Hematopoietic multipotent progenitor cell treated with erythropoietin and hydrocortisone succinate and interleukin-3 and kit ligand, for 17 days (in vitro differentiated cells): Measurements from ENCODE around the gene SEPTIN10.
"Not testable (repeated sequence)": the region's sequence is repeated elsewhere in the genome, so short reads cannot be mapped to it uniquely, and the experiment has no call there.

Experiments
- DNase-seq: peaks from one replicate; pipeline ENCODE4 v3.0.0-alpha.2; 2015; ENCODE audit warnings: low spot score

Gene SEPTIN10

DNA sequence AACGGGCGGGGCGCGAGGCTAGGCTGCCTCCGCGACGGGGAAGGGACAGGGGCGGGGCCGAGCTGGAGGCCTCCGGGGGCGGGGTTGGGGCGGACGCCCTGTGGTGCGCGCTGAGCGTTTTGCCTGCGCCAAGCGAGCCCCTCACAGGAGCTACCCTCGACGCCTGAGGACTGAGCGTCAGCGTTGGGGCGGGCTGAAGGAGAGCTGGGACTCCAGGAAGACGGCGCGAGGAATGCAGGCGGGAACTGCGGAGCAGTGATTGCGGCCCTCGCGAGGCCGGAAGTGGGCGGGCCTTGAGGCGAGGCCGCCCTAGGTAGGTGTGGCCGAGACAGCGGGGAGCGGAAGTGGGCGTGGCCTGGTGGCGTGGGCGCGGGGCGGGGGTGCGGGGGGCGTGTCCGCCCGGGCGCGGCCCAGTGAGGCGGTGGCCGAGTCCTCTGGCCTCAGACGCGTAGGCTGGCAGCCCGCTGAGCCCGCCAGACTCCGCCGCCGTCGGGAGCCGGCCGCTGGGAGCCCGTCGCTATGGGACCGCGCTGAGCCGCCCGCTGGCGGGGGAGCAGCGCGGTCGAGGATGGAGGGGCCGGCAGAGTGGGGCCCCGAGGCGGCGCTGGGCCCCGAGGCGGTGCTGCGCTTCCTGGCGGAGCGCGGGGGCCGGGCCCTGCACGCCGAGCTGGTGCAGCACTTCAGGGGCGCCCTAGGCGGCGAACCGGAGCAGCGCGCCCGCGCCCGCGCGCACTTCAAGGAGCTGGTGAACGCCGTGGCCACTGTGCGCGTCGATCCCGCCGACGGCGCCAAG, at the start of gene SEPTIN10, which contains the start of gene SOWAHC:
TSS of gene SEPTIN10 (minus strand) at position 45 of the 793 bp plus-strand sequence. CDS start 139 bp downstream, outside the sequence.
TSS of gene SOWAHC (plus strand) at position 443 of the 793 bp plus-strand sequence. CDS start at position 569, 126 bp downstream.
- peak; percentile 66 for DNase-seq

- DNase-seq: no peak
Measured at GRCh38 chr2:109662889-109663288, 49.1 kb upstream of the SEPTIN10 start.

DNA sequence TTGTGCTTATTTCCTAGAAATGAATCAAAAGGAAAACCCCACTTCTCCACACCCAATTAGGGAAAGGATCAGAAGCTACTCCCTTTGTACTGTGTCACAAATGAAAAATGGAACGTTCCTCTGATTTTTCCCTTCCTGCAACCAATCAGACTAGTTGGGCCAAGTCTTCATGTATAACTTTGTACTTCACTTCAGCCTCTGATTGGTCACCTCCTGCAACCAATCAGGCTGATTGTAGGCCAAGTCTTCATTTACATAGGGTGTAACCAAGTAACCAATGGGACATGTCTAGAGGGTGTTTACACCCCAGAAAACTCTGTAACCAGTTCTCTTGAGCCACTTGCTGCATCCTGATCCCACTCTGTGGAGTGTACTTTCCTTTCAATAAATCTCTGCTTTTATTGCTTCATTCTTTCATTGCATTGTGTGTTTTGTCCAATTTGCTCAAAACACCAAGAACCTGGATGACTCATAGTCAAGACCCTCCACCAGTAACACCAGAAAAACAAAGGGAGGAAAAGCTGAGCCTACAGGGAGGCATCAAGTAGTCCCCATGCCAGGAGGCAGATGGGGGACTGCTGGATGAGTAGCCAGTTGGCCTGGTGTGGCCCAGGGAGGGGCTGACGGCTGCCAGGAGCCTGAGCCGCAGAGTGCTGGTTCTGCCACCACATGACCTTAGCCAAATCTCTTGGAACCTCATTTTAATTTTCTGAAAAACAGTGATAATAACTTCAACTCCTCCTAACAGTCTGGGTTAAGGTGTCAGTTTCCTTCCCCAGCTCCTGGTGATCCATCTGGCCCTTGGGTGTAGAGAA, 46.5 kb upstream of the SEPTIN10 start:
- DNase-seq: no peak

DNA sequence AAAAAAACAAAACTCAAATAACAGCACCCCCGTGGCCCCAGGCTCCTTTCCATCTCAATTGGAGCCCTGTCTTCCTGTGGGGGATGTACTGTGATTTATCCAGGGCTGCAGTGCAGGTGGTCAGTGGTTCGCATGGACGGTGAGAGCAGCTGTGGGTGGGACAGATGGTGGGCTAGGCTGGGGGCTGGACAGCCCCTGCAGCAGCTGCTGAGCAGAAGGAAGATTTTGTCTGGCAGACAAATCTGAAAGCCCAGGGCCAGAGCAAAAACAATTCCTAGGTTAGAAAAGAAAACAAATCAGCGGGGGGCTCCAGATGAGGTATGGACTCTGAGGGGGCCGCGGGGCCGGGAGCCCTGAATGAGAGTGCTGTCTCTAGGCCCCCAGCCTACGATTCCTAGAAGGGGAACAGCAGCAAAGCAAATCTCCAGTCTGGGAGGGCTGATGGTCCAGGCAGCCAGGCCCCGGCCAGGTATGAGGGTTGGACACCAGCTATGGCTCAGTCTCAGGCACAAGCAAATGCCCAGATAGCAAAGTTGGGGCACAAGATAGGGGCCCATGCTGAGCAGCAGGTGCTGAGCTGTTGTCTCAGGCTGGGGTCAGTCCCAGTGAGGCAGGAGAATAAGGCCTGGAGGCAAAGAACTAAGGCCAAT, 45.8 kb upstream of the SEPTIN10 start:
- DNase-seq: no peak

- DNase-seq: no peak
Measured at GRCh38 chr2:109655287-109655686, 41.5 kb upstream of the SEPTIN10 start.

DNA sequence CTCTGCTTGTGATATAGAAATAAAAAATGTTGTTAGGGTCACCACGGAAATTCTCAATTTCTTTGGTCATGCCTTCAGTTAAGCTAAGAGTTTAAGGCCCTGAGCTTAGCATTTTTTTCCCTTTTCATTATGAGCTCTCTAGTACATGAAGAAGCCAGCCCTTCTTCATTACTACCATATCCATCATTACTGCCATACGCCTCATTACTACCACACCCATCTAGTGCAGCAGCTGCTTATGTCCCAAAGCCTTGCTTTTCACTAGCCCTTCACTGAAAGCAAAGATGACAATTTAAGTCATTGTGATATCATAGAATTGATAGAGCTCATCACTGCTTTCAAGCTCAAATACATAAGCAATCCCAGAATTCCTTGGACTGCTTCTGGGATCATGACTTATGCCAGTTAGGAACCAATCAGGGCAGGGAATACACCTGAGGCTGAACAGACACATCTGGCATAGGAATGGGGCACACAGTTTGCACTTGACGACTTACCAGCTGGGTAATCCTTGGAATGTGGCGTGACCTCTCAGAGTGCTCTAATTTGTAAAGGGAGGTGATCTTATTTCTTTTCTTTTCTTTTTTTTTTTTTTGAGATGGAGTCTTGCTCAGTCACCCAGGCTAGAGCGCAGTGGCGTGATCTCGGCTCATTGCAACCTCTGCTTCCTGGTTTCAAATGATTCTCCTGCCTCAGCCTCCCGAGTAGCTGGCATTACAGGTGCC, 40.7 kb upstream of the SEPTIN10 start:
- DNase-seq: no peak

- DNase-seq: no peak
Measured at GRCh38 chr2:109649736-109650695, 36.2 kb upstream of the SEPTIN10 start.

DNA sequence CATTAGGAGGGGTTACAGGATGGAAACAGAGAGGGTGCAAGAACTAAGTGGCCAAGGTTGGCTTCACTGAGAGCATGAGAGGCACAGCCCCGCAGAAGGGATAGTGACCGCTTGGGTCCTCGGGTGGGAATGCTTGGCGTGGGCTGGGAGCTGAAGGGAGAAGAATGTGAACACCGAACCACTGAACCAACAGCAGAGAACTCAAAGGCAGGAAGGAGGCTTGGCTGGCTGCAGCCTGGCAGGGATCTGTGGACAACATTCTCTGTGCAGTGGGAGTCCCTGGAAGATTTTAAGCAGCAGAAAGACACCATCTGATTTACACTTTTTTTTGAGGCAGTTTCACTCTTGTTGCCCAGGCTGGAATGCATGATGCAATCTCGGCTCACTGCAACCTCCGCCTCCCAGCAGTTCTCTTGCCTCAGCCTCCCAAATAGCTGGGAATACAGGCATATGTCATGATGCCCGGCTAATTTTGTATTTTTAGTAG, 34.3 kb upstream of the SEPTIN10 start:
- no peak for DNase-seq

GRCh38 chr2:109647636-109648035, 33.9 kb upstream of the SEPTIN10 start:
- no peak for DNase-seq

DNA sequence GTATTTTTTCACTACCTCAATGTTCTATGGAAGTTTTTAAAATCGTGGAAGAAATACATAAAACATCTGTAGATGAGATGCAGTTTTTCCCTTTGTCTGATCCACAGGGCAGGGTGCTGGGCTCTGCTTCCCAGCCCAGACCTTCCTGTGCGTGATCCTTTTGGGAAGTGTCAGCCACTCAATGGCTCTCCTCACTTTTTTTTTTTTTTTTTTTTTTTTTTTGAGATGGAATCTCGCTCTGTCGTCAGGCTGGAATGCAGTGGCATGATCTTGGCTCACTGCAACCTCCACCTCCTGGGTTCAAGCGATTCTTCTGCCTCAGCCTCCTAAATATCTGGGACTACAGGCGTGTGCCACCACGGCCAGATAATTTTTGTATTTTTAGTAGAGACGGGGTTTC, 33.2 kb upstream of the SEPTIN10 start:
- no peak for DNase-seq

- no peak for DNase-seq
Measured at GRCh38 chr2:109645412-109646184, 31.8 kb upstream of the SEPTIN10 start.

- no peak for DNase-seq
Measured at GRCh38 chr2:109644571-109645275, 31.0 kb upstream of the SEPTIN10 start.

DNA sequence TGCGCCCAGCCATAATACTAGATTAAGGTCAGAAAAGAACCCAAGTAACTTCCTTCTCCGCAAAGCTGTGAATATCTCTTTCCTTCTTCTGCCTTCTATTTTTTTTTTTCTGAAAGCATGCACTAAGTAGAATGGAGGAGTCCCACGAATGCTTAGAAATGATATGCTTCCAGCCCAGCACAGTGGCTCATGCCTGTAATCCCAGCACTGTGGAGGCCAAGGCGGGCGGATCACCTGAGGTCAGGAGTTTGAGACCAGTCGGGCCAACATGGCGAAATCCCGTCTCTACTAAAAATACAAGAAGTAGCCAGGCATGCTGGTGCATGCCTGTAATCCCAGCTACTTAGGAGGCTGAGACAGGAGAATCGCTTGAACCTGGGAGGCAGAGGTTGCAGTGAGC, 26.2 kb upstream of the SEPTIN10 start:
- not testable (repeated sequence) for DNase-seq

GRCh38 chr2:109638795-109639194, 25.0 kb upstream of the SEPTIN10 start:
- DNase-seq: no peak

DNA sequence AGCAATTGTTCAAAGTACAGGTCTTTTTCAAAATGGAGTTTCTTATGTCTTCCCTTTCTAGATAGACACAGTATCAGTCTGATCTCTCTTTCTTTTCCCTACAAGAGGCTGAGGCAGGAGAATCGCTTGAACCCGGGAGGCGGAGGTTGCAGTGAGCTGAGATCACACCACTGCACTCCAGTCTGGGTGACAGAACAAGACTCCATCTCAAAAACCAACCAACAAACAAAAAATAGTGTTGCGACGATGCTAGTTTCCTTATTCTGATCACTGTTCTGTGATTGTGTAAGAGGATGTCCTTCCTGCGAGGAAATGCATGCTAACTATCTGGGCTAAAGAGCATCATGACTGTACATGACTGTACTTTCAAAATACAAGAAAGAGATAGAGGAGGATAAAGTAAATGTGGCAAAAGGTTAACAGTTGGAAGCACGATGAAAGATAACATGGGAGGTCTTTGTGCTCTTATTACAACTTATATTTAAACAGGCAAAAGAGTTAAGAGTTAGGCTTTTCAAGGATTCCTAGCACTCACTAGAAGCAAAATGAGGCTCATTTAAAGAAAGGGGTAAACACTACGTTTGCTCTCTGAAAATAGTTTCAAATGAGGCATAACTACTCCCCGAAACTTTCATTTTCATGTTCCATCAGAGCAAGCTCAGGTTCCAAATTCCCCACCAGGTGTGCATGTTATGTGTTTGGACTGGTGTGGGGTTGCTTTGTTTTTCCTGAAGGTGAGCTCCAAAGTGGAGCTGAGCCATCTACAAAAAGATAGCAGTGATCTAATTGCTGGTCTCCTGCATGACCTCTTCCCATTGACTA, 24.2 kb upstream of the SEPTIN10 start:
- DNase-seq: no peak

DNA sequence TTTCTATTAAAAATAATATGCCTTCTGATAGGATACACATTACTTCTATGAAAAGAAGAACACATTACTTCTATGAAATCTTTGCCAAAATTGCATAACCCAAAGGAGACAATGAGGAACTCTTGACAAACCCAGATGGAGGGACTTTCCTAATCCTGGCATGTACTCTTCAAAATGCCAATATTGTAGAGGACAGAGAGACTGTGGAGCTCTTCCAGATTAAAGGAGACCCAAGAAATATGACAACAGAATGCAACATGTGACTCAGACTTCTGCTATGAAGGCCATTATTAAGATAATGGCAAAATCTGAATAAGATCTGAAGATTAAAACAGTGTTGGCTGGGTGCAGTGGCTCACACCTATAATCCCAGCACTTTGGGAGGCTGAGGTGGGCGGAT, 22.6 kb upstream of the SEPTIN10 start:
- DNase-seq: no peak

DNA sequence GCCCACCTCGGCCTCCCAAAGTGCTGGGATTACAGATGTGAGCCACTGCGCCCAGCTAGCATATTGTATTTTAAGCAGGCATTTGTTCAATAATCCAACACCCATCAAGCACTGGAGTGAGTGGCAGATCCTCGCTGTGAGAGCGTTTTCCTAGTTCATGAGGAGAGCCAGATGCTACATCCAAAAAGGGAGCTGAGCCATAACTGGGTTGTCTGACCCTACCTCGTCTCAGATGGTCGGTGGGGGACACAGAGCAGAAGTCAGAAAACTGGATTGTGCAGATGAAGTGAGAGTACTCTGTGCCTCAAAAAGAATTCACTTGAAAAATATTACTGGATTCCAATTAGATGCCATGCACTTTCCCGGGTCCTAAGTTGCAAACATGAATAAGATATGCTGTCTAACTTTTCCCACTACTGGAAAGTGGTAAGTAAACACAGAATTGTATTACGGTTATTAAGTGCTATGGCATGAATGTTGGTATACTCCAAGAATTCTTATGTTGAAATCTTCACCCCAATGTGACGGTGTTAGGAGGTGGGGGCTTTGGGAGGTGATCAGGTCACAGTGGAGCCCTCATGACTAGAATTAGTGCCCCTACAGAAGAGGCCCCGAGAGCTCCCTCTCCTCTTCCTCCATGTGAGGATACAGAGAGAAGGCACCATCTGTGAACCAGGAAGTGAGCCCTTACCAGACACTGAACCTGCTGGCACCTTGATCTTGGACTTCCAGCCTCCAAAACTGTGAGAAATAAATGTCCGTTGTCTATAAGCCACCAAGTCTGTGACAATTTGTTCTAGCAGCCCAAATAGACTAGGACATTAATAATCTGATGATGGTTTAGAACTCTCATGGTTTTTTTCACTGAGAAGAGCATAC, 21.9 kb upstream of the SEPTIN10 start:
- no peak for DNase-seq
